Chondrocyte (in vitro differentiated cells): ENCODE measurements around the gene SH2D3C. TPM values are rescaled to one million over a fixed set of nuclear protein-coding genes. Genes with fewer than 3 reads are reported as not detected.

Experiments
- DNase-seq: peaks from one replicate; pipeline ENCODE4 v3.0.0; 2021; ENCODE audit warnings: mixed read lengths, low spot score
- H3K27ac Mint-ChIP-seq: one replicate; pipeline ENCODE4 v1.8.0; 2021; ENCODE audit warnings: mild to moderate bottlenecking, moderate library complexity, mixed read lengths; ENCODE audit not compliant: unreplicated experiment
- H3K27me3 Mint-ChIP-seq: 2 replicates; pipeline ENCODE4 v1.8.0; 2021; ENCODE audit warnings: low read depth, mixed read lengths
- H3K36me3 Mint-ChIP-seq: 2 replicates; pipeline ENCODE4 v1.8.0; 2021; ENCODE audit warnings: low read depth, mixed read lengths
- H3K4me1 Mint-ChIP-seq: 2 replicates; pipeline ENCODE4 v1.8.0; 2021; ENCODE audit warnings: low read depth, mild to moderate bottlenecking, mixed read lengths
- H3K4me3 Mint-ChIP-seq: one replicate; pipeline ENCODE4 v1.8.0; 2021; ENCODE audit warnings: mild to moderate bottlenecking, moderate library complexity, mixed read lengths; ENCODE audit not compliant: unreplicated experiment
- H3K9me3 Mint-ChIP-seq: 2 replicates; pipeline ENCODE4 v1.8.0; 2021; ENCODE audit warnings: low read depth, mixed read lengths
- total RNA-seq: library from RNA; stranded (reverse); gene quantifications from 3 replicates; pipeline ENCODE4 v1.2.1, GENCODE V29; 2021
- TF ChIP-seq, protein P1 (sequence below): fragments of 200-600 bp; sonication (generic); IDR thresholded peaks from 2 replicates; pipeline ENCODE4 v1.5.0; 2021; ENCODE audit warnings: antibody characterized with exemption, mild to moderate bottlenecking, moderate library complexity

Gene SH2D3C
- total RNA-seq, 1 donor from 2014 or later = 9.9 TPM

DNA sequence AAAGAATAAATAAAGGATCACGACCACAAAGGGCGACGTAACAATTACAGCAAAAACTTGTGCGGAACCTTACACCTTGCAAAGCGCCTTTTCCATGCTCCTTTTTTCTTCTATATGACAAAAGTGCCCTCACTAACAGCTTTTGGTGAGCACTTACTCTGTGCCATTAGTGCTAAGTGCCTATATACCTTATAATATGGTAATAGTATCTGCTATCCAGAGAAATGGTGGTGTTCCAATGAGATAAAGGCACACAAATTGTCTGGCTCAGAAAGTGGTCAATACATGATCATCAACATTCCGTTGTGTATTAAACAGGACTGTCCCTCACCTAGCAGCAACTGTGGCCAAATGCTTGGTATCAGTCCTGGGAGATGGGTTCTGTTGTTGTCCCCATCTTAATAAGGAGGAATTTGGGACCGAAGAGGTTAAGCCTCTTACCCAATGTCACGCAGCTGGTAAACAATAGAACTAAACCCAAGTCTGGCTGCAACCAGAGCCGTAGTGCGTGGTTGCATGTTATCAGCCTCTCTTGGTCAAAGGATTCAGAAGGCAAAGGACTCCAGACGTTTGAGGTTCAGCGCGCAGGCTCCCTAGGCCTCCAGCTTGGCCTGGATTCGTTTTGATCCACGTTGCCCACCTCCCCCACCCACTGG, 42.8 kb downstream of the SH2D3C start:
- no peak for DNase-seq
- no peaks in the 10 kb centered on the region for H3K9me3 Mint-ChIP-seq
- TF ChIP-seq, protein P1, sequence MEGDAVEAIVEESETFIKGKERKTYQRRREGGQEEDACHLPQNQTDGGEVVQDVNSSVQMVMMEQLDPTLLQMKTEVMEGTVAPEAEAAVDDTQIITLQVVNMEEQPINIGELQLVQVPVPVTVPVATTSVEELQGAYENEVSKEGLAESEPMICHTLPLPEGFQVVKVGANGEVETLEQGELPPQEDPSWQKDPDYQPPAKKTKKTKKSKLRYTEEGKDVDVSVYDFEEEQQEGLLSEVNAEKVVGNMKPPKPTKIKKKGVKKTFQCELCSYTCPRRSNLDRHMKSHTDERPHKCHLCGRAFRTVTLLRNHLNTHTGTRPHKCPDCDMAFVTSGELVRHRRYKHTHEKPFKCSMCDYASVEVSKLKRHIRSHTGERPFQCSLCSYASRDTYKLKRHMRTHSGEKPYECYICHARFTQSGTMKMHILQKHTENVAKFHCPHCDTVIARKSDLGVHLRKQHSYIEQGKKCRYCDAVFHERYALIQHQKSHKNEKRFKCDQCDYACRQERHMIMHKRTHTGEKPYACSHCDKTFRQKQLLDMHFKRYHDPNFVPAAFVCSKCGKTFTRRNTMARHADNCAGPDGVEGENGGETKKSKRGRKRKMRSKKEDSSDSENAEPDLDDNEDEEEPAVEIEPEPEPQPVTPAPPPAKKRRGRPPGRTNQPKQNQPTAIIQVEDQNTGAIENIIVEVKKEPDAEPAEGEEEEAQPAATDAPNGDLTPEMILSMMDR = no peak
- H3K36me3 Mint-ChIP-seq = peaks cover 5% of the 10 kb centered on the region
- peaks cover 15% of the 10 kb centered on the region for H3K4me1 Mint-ChIP-seq
- peak overlapping the region; percentile 73 for H3K4me3 Mint-ChIP-seq
- no peaks in the 10 kb centered on the region for H3K27me3 Mint-ChIP-seq
- peak overlapping the region; percentile 75 for H3K27ac Mint-ChIP-seq

DNA sequence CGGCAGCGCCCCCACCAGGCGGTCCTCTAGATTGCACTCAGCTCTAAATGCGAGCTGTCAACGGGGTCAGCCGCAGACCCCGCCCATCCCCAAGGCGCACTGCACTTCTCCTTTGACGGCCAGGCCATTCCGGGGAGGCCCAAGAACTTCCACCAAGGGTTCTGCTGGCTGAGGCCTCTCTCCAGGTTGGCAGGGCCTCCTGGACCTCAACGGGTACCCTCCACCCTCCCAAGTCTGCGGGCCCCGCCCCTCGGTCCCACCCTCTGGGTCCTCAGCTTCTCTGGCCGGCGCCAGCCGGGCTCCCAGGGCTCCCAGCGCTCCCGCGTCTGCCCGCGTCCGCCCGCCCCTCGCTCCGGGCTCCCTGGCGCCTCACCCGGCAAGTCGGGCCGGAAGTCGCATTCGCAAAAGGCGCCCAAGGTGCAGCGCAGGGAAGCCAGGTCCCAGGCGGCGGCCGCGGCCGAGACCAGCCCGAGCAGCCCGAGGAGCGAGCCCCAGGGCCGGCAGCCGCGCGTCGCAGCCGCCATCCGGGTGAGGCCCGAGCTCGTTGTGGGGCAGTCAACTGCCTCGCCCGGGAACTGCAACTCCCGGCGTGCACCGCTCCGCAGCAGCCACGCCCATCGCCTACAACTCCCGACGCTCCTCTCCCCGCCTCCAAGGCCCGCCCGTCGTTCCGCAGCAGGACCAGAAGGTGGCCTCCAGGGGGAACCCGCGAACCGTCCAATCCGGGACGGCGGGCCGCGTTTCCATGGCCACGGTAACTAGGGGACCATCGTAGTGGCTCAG, 43.5 kb downstream of the SH2D3C start, which contains the start of gene TOR2A:
Gene TOR2A (minus strand): TSS at position 548 of the 783 bp plus-strand sequence. CDS start 24 bp downstream, at position 524.
- TF ChIP-seq, protein P1 = peak; percentile 78
- peaks cover 15% of the 10 kb centered on the region for H3K4me1 Mint-ChIP-seq
- H3K36me3 Mint-ChIP-seq = peaks cover 5% of the 10 kb centered on the region
- peak within 1 kb of the TSS; percentile 73 for H3K4me3 Mint-ChIP-seq
- peak within 1 kb of the TSS; percentile 81 for H3K27ac Mint-ChIP-seq
- peak; percentile 99 for DNase-seq
- no peaks in the 10 kb centered on the region for H3K27me3 Mint-ChIP-seq
- H3K9me3 Mint-ChIP-seq = no peaks in the 10 kb centered on the region

DNA sequence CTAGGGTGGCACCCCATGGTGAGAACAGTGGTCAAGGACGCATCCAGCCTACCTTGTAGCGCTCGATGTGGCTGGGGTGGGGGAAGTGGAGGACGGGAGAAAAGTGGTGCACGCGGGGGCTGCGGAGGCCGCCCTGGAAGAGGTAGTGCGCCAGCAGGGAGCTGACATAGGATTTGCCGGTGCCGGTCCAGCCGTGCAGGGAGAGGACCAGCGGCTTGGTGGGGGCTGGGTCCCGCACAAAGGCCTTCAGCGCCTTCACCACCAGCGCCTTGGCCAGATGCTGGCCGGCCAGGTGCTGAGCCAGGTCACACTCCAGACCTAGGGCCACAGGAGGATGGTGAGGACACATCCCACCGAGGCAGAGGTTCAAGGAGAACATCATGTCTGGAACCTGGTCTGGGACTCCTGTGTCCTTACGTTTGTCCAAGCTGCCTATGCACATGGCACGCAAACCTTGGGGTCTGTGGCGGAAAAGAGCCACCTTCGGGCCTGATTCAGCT, 44.2 kb downstream of the SH2D3C start:
- no peak for DNase-seq
- H3K27ac Mint-ChIP-seq = peak overlapping the region; percentile 63
- H3K27me3 Mint-ChIP-seq = no peaks in the 10 kb centered on the region
- peaks cover 15% of the 10 kb centered on the region for H3K4me1 Mint-ChIP-seq
- H3K4me3 Mint-ChIP-seq = peak overlapping the region; percentile 73
- H3K36me3 Mint-ChIP-seq = peaks cover 5% of the 10 kb centered on the region
- TF ChIP-seq, protein P1 = peak; percentile 91
- no peaks in the 10 kb centered on the region for H3K9me3 Mint-ChIP-seq

DNA sequence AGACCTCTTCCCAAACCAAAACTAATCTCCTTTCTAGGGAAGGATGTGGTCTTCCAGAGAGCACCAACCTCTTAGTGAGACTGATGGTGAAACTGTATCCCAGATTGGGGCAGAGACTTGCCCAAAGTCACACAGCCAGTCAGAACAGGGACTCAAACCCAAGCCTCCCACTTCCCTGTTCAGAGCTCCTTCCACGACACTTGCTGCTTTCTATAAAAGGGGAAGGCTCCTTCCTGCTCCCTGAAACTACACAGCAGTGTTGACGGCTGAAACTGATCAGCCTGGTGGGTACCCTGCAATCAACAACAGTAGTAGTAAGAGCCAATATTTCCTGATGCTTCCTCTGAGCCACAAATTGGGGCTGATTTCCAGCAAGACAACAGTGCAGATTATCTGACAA, 44.9 kb downstream of the SH2D3C start:
- Mint-ChIP-seq H3K27me3 (no peaks in the 10 kb centered on the region), H3K27ac (peak overlapping the region; percentile 12), H3K4me3 (peak overlapping the region; percentile 23), H3K36me3 (peaks cover 5% of the 10 kb centered on the region), H3K9me3 (no peaks in the 10 kb centered on the region), H3K4me1 (peaks cover 15% of the 10 kb centered on the region)
- TF ChIP-seq, protein P1 = no peak
- no peak for DNase-seq

DNA sequence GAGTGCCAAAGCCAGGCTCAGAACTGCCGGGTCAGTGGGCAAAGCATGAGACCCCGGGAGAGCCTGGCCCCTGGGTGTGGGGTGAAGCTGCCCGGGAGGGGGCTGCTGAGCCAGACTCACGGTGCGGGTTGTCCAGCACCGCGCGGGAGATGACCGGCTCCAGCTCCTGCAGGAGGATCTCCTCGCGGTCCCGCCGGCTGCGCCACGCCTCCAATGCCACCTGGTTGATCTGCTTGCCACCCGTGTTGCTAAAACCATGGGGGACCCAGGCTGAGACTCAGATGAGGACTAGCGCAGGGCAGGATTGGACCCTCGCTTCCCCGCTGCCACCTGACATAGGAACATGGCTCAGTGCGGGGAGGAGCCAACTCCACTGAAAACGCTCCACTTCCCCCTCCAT, 46.0 kb downstream of the SH2D3C start:
- no peaks in the 10 kb centered on the region for H3K9me3 Mint-ChIP-seq
- no peak for DNase-seq
- TF ChIP-seq, protein P1 = no peak
- H3K4me1 Mint-ChIP-seq = peaks cover 15% of the 10 kb centered on the region
- H3K27ac Mint-ChIP-seq = no peak overlapping the region
- no peak overlapping the region for H3K4me3 Mint-ChIP-seq
- H3K27me3 Mint-ChIP-seq = no peaks in the 10 kb centered on the region
- H3K36me3 Mint-ChIP-seq = peaks cover 5% of the 10 kb centered on the region
